Smooth muscle cell (in vitro differentiated cells): ENCODE data around the gene ZIC1. TPM values are rescaled to one million over a fixed set of nuclear protein-coding genes. Genes with fewer than 3 reads are reported as not detected.

ENCODE experiments used
- DNase-seq: peaks from one replicate; lab custom pipeline; 2025; ENCODE audit not compliant: unreplicated experiment; lab: John Stamatoyannopoulos, UW
- H2AFZ ChIP-seq: fragments of 200-600 bp; sonication (generic); 2 replicates; pipeline ENCODE4 v1.6.0; 2016; ENCODE audit warnings: antibody characterized with exemption, low read depth, mild to moderate bottlenecking
- H3F3A ChIP-seq: fragments of 200-600 bp; sonication (generic); 2 replicates; pipeline ENCODE4 v1.6.0; 2017; ENCODE audit warnings: antibody characterized with exemption, low read depth
- H3K27ac ChIP-seq: fragments of 200-600 bp; sonication (generic); 2 replicates; pipeline ENCODE4 v1.5.1; 2016; ENCODE audit warnings: low read depth, mild to moderate bottlenecking
- H3K27me3 ChIP-seq: fragments of 200-600 bp; sonication (generic); 2 replicates; pipeline ENCODE4 v1.6.1; 2016; ENCODE audit warnings: low read depth, mild to moderate bottlenecking
- H3K36me3 ChIP-seq: fragments of 200-600 bp; sonication (generic); 2 replicates; pipeline ENCODE4 v1.5.1; 2016; ENCODE audit warnings: low read depth
- H3K4me1 ChIP-seq: fragments of 200-600 bp; sonication (generic); 2 replicates; pipeline ENCODE4 v1.5.1; 2016; ENCODE audit warnings: low read depth
- H3K4me2 ChIP-seq: fragments of 200-600 bp; sonication (generic); 2 replicates; pipeline ENCODE4 v1.6.0; 2016; ENCODE audit warnings: mild to moderate bottlenecking
- H3K4me3 ChIP-seq: fragments of 200-600 bp; sonication (generic); 2 replicates; pipeline ENCODE4 v1.5.1; 2016; ENCODE audit warnings: mild to moderate bottlenecking
- H3K79me2 ChIP-seq: fragments of 200-600 bp; sonication (generic); 2 replicates; pipeline ENCODE4 v1.6.0; 2016; ENCODE audit warnings: low read depth, mild to moderate bottlenecking
- H3K9ac ChIP-seq: fragments of 200-600 bp; sonication (generic); 2 replicates; pipeline ENCODE4 v1.6.0; 2016; ENCODE audit warnings: low read depth
- H3K9me3 ChIP-seq: fragments of 200-600 bp; sonication (generic); replicated peaks from 2 replicates; pipeline ENCODE4 v1.5.1; 2016; ENCODE audit warnings: low read depth
- H4K20me1 ChIP-seq: fragments of 200-600 bp; sonication (generic); 2 replicates; pipeline ENCODE4 v1.6.0; 2016; ENCODE audit warnings: low read depth
- WGBS: methylation state at CpG from one replicate; pipeline ENCODE4 v1.1.7; 2016; ENCODE audit warnings: low lambda C conversion rate; 5-methylcytosine and 5-hydroxymethylcytosine counted together
- polyA plus RNA-seq: library from polyadenylated mRNA; unstranded; fragments of >200 nt; fragmentation: Nextera tagmentation; extraction: Ambion mirVana; gene quantifications from 2 replicates; pipeline ENCODE4 v1.2.1, GENCODE V29; 2016
- total RNA-seq: library from RNA; depleted of rRNA; stranded (reverse); fragments of >200 nt; gene quantifications from 2 replicates; pipeline ENCODE4 v1.2.3, GENCODE V29; 2014
- TF ChIP-seq, protein P1 (sequence below): fragments of 200-600 bp; sonication (generic); IDR thresholded peaks from 2 replicates; pipeline ENCODE4 v1.5.1; 2017; ENCODE audit warnings: borderline replicate concordance, mild to moderate bottlenecking, antibody characterized with exemption; ENCODE audit not compliant: insufficient read depth, poor library complexity, severe bottlenecking

Gene ZIC1
- total and polyA plus RNA-seq, 2 experiments from 2014 or later: not detected

DNA sequence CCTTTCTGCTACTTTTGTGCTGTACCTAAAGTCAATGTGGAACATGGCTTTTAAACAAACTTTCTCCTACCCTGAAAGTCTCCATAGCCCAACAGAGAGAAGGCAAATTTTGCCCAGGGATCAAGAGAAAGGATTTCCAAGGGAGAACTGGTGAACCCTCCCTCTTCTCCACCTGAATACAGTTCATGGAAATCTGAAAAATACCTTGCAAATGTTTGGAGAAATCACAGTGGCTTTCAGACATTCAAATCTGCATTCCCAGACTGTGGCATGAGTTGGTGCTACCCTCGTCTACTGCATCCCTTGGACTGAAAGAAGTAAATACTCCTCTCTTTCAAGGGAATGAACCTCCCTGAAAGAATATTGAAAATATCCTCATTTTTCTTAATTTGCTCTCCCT is 41.5 kb upstream of the ZIC1 start:
- Histone ChIP-seq H3K4me3 (no peak overlapping the region), H3K27ac (no peak overlapping the region), H2AFZ (no peak overlapping the region), H3F3A (no peaks in the 10 kb centered on the region), H3K9me3 (no peaks in the 10 kb centered on the region), H3K4me1 (peaks cover 3% of the 10 kb centered on the region), H4K20me1 (no peaks in the 10 kb centered on the region), H3K79me2 (no peaks in the 10 kb centered on the region), H3K9ac (no peak overlapping the region), H3K27me3 (peaks cover 100% of the 10 kb centered on the region), H3K36me3 (no peaks in the 10 kb centered on the region), H3K4me2 (no peak overlapping the region)
- TF ChIP-seq, protein P1, sequence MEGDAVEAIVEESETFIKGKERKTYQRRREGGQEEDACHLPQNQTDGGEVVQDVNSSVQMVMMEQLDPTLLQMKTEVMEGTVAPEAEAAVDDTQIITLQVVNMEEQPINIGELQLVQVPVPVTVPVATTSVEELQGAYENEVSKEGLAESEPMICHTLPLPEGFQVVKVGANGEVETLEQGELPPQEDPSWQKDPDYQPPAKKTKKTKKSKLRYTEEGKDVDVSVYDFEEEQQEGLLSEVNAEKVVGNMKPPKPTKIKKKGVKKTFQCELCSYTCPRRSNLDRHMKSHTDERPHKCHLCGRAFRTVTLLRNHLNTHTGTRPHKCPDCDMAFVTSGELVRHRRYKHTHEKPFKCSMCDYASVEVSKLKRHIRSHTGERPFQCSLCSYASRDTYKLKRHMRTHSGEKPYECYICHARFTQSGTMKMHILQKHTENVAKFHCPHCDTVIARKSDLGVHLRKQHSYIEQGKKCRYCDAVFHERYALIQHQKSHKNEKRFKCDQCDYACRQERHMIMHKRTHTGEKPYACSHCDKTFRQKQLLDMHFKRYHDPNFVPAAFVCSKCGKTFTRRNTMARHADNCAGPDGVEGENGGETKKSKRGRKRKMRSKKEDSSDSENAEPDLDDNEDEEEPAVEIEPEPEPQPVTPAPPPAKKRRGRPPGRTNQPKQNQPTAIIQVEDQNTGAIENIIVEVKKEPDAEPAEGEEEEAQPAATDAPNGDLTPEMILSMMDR: no peak
- WGBS: 0% methylated on average over 1 of the region's 1 CpG
- no peak for DNase-seq

DNA sequence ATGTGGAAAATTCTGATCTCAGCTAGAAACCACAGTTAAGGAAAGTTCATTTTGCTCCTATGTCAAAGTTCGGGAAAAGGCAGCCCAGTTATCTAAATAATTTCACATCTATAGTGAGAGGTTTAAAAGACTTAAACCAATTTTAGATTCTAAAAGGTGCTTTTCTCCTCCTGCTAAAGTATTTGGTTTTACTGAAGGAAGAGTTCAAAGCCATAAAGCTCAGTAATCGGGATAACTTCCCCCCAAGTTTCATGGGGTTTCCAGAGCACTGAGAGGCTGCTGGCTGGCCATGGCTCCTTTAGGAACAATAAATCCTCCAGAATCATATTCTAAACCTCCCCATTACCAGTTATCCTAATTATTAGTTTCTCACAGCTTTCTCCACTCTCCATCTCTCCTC is 41.0 kb upstream of the ZIC1 start:
- no peaks in the 10 kb centered on the region for H3F3A ChIP-seq
- TF ChIP-seq, protein P1: no peak
- peaks cover 100% of the 10 kb centered on the region for H3K27me3 ChIP-seq
- H3K27ac ChIP-seq: no peak overlapping the region
- no peaks in the 10 kb centered on the region for H3K9me3 ChIP-seq
- no peaks in the 10 kb centered on the region for H3K79me2 ChIP-seq
- peaks cover 3% of the 10 kb centered on the region for H3K4me1 ChIP-seq
- no peak for DNase-seq
- H2AFZ ChIP-seq: no peak overlapping the region
- H3K4me2 ChIP-seq: no peak overlapping the region
- H3K4me3 ChIP-seq: no peak overlapping the region
- no peak overlapping the region for H3K9ac ChIP-seq
- no peaks in the 10 kb centered on the region for H4K20me1 ChIP-seq
- WGBS: 21% methylated on average over 2 of the region's 2 CpGs
- H3K36me3 ChIP-seq: no peaks in the 10 kb centered on the region

DNA sequence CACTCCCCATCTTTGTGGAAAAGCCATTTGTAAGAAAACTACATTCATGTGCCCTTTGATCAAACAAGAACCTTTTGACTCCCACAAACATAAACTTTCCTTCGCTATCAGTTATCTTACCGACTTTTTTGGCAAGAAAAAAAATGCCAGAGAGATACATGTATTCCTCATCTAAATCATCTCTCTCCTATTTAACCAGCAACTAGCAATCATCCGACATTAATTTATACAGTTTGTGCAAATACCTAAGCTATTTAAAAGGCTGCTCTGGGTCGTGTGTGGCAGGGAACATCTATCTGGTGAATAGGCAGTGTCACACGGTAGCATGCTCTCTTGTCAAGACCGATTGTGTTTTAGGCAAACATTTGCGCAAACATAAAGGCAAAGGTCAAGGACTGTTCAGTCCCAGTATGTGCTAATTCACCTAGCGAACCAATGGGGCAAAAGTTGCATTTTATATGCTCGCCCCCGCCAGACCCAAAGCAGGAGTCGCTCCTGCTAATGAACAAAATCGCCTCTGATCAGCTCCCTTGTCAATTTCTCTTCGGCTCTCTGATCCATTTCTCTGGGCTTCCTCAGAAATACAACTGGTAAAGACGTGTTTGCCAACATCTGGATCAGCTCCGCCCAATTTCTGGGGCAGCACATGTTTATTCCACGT is 40.5 kb upstream of the ZIC1 start:
- H3K9me3 ChIP-seq: no peaks in the 10 kb centered on the region
- H3F3A ChIP-seq: no peaks in the 10 kb centered on the region
- H2AFZ ChIP-seq: no peak overlapping the region
- no peak overlapping the region for H3K9ac ChIP-seq
- WGBS: 7% methylated on average over 16 of the region's 16 CpGs
- no peaks in the 10 kb centered on the region for H4K20me1 ChIP-seq
- H3K4me1 ChIP-seq: peaks cover 3% of the 10 kb centered on the region
- no peak overlapping the region for H3K27ac ChIP-seq
- peaks cover 100% of the 10 kb centered on the region for H3K27me3 ChIP-seq
- TF ChIP-seq, protein P1: no peak
- DNase-seq: no peak
- no peaks in the 10 kb centered on the region for H3K36me3 ChIP-seq
- no peak overlapping the region for H3K4me2 ChIP-seq
- H3K4me3 ChIP-seq: no peak overlapping the region
- H3K79me2 ChIP-seq: no peaks in the 10 kb centered on the region

DNA sequence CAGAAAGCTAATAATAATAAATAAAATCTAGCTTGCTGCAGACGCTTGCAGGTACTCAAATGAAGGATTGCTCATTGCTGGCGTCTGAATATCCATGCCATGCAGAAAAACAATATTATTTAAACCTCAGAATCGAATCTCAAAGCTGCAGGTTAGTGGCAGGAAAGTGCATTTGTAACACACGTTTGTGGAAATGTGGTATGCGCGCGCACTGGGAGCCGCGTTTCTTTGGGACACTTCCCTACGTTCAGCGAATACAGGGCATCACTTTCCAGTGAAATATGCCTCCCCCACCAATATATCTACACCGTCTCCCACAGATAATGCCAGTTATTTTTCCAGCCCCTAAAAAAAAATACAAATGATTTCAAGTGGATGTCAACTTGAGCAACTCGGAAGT is 39.9 kb upstream of the ZIC1 start:
- H3K9me3 ChIP-seq: no peaks in the 10 kb centered on the region
- no peaks in the 10 kb centered on the region for H3K79me2 ChIP-seq
- H3F3A ChIP-seq: no peaks in the 10 kb centered on the region
- peaks cover 3% of the 10 kb centered on the region for H3K4me1 ChIP-seq
- TF ChIP-seq, protein P1: no peak
- H2AFZ ChIP-seq: no peak overlapping the region
- H3K36me3 ChIP-seq: no peaks in the 10 kb centered on the region
- no peak overlapping the region for H3K9ac ChIP-seq
- H3K4me2 ChIP-seq: peak overlapping the region; percentile 57
- 5% methylated on average over 13 of the region's 13 CpGs for WGBS
- peaks cover 100% of the 10 kb centered on the region for H3K27me3 ChIP-seq
- H3K27ac ChIP-seq: no peak overlapping the region
- DNase-seq: no peak
- H3K4me3 ChIP-seq: no peak overlapping the region
- H4K20me1 ChIP-seq: no peaks in the 10 kb centered on the region
